GM18868 (cell line): ENCODE data around the gene TPSAB1.

Experiments
- ATAC-seq: cut with Tn5 transposase; IDR thresholded peaks from one replicate; pipeline ENCODE4 v1.9.1; 2021; ENCODE audit warnings: mild to moderate bottlenecking, moderate library complexity; ENCODE audit not compliant: unreplicated experiment

Gene TPSAB1

GRCh38 chr16:1209081-1209480 lies 31.4 kb upstream of the TPSAB1 start:
- ATAC-seq, result no peak

DNA sequence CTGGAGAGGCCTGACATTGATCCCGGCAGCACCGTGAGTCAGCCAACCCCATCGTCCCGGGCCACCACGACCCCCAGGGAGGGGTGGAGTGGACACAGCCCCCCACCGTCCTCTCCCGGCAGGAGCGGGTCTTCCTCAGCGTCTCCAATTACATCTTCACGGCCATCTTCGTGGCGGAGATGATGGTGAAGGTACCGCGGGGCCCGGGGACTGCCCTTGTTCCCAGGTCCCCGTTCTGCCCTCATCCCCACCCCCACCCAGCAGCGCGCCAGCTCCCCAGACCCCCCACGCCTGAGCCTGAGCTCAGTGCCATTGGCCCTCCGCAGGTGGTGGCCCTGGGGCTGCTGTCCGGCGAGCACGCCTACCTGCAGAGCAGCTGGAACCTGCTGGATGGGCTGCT lies 30.0 kb upstream of the TPSAB1 start:
- no peak for ATAC-seq

DNA sequence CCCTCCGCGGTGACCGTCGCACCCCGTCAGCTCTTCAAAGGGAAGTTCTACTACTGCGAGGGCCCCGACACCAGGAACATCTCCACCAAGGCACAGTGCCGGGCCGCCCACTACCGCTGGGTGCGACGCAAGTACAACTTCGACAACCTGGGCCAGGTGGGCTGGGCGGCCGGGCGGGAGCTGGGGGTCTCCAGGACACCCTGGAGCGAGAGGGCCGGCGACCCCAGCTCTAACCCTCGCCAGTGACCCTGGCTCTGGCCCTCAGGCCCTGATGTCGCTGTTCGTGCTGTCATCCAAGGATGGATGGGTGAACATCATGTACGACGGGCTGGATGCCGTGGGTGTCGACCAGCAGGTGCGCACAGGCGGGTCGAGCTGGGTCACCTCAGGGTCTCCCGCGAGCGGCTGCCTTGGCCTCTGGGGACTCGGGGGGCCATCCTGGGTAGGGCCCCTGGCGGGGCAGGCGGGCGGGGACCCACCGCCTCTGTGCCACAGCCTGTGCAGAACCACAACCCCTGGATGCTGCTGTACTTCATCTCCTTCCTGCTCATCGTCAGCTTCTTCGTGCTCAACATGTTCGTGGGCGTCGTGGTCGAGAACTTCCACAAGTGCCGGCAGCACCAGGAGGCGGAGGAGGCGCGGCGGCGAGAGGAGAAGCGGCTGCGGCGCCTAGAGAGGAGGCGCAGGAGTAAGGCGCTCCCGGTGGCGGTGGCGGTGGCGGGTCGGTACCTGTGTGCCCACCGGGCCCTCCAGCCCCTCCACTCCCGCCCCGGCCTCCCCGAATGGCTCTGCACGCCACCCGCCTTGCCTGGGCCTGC lies 28.8 kb upstream of the TPSAB1 start:
- ATAC-seq, result no peak

DNA sequence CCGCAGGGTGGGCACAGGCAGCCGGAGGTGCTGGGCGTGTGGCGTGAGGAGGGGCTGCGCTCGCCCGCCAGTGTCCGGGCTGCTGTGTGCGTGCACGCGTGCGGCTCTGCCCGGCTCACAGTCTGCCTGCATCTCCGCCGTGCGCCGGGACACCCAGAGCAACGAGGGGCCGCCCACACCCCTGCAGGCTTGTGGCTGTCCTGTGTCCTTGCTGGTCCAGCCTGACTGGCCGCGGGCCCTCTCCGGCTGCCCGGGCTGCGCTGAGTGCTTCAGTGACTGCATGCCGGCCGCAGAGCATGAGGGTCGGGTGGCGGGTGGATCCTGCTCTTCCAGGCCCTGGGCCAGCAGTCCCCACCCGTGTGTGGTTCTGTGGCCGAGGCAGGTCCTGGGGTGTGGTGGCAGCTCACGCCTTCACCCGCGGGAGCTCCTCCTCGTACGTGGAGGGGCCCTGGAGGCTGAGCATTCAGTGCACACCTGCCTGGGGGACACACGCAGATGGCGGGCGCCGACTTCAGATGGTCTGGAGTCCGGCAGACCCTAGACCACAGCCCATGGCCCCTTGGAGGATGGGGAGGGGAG lies 27.8 kb upstream of the TPSAB1 start:
- no peak for ATAC-seq

DNA sequence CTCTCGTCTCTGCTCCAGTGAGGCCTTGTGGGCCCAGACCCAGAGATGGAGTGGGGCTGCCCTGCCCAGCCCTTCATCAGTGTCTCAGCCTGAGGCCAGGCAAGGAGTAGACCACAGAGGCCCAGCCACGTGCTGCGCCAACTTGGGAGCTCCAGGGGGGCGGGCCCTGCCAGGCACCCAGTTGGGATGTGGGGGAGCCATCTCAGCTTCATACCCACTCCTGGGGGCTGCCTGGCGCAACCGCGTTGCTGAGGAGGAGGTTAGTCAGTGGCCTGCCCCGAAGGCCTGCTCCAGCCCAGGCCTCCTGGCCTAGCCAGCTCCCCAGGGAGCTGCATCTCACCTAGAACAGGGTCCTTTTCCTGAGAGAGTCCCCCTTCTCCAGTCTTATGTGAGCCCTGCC lies 27.3 kb upstream of the TPSAB1 start:
- ATAC-seq, result no peak

DNA sequence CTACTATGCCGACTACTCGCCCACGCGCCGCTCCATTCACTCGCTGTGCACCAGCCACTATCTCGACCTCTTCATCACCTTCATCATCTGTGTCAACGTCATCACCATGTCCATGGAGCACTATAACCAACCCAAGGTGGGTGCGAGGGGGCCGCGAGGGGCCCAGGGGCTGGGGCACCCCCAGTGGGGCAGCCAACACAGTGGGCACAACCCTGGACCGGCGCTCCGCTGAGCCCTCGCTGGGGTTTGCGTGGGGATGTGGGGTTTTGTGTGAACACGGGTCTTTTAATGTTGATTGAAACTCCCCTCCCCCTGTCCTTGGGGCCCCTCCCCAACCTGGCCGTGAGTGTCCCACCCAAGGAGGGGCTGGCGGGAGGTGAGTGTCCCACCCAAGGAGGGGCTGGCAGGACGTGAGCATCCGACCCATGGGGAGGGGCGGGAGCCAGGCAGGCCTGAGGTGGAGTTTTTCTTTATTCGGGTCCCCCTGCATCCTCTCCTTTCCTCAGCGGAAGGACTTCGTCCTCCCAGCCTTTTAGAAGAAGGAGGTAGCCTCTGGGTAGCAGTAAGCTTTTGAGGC lies 26.6 kb upstream of the TPSAB1 start:
- ATAC-seq, result no peak

DNA sequence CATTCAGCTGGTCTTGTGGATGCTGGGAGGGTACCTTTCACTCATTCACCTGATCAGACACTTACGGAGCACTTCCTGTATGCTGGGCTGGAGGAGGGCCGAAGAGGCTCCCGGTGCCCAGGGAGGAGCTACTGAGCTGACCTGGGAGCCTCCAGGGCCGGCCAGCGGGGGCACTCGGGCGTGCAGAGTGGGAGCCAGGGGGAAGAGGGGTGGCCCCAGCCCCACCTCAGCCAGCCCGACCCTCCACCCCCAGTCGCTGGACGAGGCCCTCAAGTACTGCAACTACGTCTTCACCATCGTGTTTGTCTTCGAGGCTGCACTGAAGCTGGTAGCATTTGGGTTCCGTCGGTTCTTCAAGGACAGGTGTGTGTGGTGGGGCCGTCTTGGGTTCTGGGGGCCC lies 25.8 kb upstream of the TPSAB1 start:
- no peak for ATAC-seq

- no peak for ATAC-seq
Observed at GRCh38 chr16:1215574-1216295, 24.8 kb upstream of the TPSAB1 start.

DNA sequence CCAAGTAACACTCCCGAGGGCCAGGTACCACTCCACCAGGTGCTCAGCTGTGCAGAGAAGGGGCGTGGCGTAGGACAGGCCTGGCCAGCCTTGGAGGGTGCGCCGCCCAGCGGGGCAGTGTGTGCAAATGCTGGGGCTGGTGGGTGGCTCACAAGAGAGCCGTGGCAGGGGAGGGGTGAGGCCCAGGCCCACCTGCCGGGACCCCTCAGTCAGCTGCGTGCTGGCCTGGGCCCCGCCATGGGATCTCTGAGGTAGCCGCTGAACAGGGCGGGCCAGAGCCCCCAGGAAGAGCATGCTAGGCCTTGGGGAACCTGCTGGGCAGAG lies 24.2 kb upstream of the TPSAB1 start:
- no peak for ATAC-seq

- no peak for ATAC-seq
Observed at GRCh38 chr16:1216681-1217400, 23.7 kb upstream of the TPSAB1 start.

GRCh38 chr16:1217526-1217925 lies 23.0 kb upstream of the TPSAB1 start:
- ATAC-seq, result no peak

DNA sequence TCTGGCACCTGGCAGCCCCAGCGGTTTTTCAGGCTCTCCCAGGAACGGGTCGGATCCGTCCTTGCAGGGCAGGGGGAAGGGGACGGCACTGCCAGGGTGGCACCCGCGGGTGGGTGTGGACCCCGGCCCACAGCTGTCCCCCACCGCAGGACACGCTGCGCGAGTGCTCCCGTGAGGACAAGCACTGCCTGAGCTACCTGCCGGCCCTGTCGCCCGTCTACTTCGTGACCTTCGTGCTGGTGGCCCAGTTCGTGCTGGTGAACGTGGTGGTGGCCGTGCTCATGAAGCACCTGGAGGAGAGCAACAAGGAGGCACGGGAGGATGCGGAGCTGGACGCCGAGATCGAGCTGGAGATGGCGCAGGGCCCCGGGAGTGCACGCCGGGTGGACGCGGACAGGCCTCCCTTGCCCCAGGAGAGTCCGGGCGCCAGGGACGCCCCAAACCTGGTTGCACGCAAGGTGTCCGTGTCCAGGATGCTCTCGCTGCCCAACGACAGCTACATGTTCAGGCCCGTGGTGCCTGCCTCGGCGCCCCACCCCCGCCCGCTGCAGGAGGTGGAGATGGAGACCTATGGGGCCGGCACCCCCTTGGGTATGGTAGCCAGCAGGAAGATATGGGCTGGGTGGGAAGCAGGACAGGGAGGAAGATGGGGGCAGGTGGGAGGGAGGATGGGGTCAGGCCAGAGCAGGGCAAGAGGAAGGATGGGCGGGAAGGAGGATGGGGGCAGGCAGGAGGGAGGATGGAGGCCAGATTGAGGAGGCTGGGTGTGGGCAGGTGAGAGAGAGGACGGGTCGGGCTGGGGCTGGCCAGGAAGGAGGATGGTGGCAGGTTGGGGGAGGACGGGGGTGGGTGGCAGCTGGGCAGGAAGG lies 22.2 kb upstream of the TPSAB1 start:
- no peak for ATAC-seq

- ATAC-seq, result no peak
Observed at GRCh38 chr16:1218930-1219611, 21.4 kb upstream of the TPSAB1 start.

- ATAC-seq, result no peak
Observed at GRCh38 chr16:1220098-1220728, 20.3 kb upstream of the TPSAB1 start.

GRCh38 chr16:1220841-1221627 lies 19.5 kb upstream of the TPSAB1 start:
- ATAC-seq, result no peak

DNA sequence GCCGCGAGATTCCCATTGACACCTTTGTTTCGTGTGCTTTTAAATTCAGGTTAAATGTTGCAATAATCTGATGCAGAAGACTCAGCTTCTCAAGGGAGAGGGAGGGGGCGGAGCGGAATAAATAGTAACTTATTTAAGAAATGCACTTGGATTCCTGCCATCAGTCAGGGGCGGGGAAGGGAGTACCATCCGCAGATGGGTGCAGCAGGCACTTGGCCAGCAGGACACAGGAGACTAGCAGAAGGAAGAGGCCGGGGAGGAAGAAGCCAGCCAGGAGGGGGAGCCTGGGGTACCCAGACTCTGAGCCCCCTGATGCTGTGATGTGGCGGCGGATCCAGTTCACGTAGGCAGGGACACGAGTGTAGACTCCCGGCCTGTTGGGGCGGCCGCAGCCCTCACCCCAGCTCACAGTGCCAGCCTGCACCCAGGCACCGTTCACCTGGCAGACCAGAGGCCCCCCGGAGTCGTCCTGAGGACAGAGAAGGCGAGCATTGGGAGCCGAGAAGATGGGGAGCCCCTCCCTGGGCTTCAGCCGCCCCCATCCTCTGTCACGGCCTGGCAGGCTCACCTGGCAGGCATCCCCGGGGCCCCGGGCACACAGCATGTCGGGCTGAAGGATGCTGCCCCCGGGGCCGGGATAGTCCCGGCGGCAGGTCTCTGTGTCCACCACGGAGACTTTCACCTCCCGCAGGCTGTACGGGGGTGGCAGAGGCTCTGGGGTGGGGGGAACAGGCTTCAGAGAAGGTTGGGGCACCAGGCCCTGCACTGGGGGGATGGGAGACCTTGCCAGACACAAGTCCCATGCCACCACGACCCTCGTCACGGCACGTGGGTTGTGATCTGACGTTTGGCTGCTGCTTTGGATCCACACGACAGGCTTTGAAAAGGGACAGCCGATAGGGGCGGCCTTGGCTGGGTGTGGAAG lies 18.6 kb upstream of the TPSAB1 start:
- ATAC-seq, result no peak

DNA sequence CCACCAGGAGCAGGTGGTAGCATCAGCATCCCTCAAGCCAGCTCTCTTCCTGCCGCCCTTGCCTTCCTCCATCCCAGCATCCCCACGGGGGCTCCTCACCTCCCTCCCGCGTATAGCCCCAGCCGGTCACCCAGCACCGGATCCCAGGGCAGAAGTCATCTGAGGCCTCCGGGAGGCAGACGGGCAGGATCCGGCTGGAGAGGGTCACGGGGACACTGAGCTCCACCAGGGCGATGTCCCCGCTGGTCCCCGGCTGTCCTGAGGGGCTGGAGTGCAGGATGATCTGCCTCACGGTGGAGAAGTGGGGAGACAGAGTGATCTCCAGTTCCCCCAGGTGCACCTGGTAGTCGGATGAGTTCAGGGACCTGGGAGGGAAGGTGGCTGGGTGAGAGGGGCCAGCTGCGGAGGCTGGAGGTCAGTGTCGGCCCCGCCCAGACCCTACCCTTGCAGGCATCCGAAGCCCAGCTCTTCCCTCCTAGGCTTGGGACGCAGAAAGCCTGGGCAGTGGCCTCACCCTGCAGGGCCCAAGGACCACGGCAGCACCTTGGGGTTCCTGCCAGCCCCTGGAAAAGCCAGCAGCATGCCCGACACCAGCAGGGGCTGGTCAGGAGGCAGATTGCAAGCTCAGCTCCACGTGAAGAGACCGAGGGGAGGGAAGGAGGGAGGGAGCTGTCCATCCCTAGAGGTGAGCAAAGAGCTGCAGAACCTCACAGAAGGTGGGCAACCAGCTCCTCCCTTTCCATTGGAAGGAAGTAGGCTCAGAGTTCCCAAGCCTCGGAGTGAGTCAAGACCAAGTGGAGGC lies 17.8 kb upstream of the TPSAB1 start:
- no peak for ATAC-seq
